Endodermal cell (in vitro differentiated cells): ENCODE measurements around the gene APMAP. TPM values are rescaled to one million over a fixed set of nuclear protein-coding genes. Genes with fewer than 3 reads are reported as not detected.

Experiments used
- DNase-seq: peaks from one replicate; pipeline ENCODE4 v3.0.0-alpha.2; 2017
- H3K27ac ChIP-seq: 2 replicates; pipeline ENCODE4 v1.5.1; 2013; ENCODE audit warnings: mild to moderate bottlenecking, low read depth, low read length, moderate library complexity
- H3K27me3 ChIP-seq: 2 replicates; pipeline ENCODE4 v1.6.1; 2013; ENCODE audit warnings: mild to moderate bottlenecking, low read length, moderate library complexity; ENCODE audit not compliant: insufficient read depth, control insufficient read depth, poor library complexity, severe bottlenecking
- H3K36me3 ChIP-seq: 2 replicates; pipeline ENCODE4 v1.7.0; 2013; ENCODE audit warnings: mild to moderate bottlenecking, low read length, moderate library complexity; ENCODE audit not compliant: control insufficient read depth, insufficient read depth
- H3K4me1 ChIP-seq: one replicate; pipeline ENCODE4 v1.7.0; 2013; ENCODE audit warnings: low read length; ENCODE audit not compliant: control insufficient read depth, insufficient read depth
- H3K4me3 ChIP-seq: 2 replicates; pipeline ENCODE4 v1.5.1; 2013; ENCODE audit warnings: mild to moderate bottlenecking, low read length, moderate library complexity
- H3K9ac ChIP-seq: 2 replicates; pipeline ENCODE4 v1.6.1; 2013; ENCODE audit warnings: mild to moderate bottlenecking, low read length, moderate library complexity; ENCODE audit not compliant: poor library complexity, severe bottlenecking; ENCODE audit errors: extremely low read depth
- H3K9me3 ChIP-seq: 2 replicates; pipeline ENCODE4 v1.6.1; 2013; ENCODE audit warnings: mild to moderate bottlenecking, low read length, moderate library complexity; ENCODE audit not compliant: control insufficient read depth
- H3K27ac Mint-ChIP-seq: 2 replicates; pipeline ENCODE4 v1.8.0; 2020; ENCODE audit warnings: mixed read lengths
- H3K27me3 Mint-ChIP-seq: 2 replicates; pipeline ENCODE4 v1.8.0; 2021; ENCODE audit warnings: mild to moderate bottlenecking, mixed read lengths; ENCODE audit not compliant: insufficient read depth
- H3K36me3 Mint-ChIP-seq: 2 replicates; pipeline ENCODE4 v1.8.0; 2020; ENCODE audit warnings: low read depth, mixed read lengths
- H3K4me1 Mint-ChIP-seq: 2 replicates; pipeline ENCODE4 v1.8.0; 2020; ENCODE audit warnings: mixed read lengths
- H3K4me3 Mint-ChIP-seq: 2 replicates; pipeline ENCODE4 v1.8.0; 2020; ENCODE audit warnings: mild to moderate bottlenecking, moderate library complexity, mixed read lengths
- H3K9me3 Mint-ChIP-seq: 2 replicates; pipeline ENCODE4 v1.8.0; 2020; ENCODE audit warnings: mild to moderate bottlenecking, mixed read lengths
- WGBS, 2 experiments: methylation state at CpG; one replicate each; pipeline versions ENCODE4 v1.1.5 to v1.1.7; 2013; ENCODE audit warnings: missing lambda C conversion rate in 2 of 2, mixed read lengths in 1 of 2; ENCODE audit not compliant: insufficient coverage in 1 of 2, insufficient read length in 1 of 2; 5-methylcytosine and 5-hydroxymethylcytosine counted together
- total RNA-seq, 2 donors: library from RNA; stranded (reverse); fragmentation: NEBNext Ultra II Directional in 1 of 2; extraction: Animal tissue kit (Norgen Biotek cat#: 25700) in 1 of 2; gene quantifications; 2 replicates in 1 of 2; 3 replicates in 1 of 2; pipeline ENCODE4 v1.2.1, GENCODE V29; 2021
- TF ChIP-seq, protein P1 (sequence below): fragments of 200-600 bp; sonication (generic); conservative IDR thresholded peaks from 2 replicates; pipeline ENCODE4 v1.5.0; 2021; ENCODE audit warnings: antibody characterized with exemption, mild to moderate bottlenecking

APMAP gene
- total RNA-seq, 2 donors from 2014 or later = 60.2 to 65.6 TPM

DNA sequence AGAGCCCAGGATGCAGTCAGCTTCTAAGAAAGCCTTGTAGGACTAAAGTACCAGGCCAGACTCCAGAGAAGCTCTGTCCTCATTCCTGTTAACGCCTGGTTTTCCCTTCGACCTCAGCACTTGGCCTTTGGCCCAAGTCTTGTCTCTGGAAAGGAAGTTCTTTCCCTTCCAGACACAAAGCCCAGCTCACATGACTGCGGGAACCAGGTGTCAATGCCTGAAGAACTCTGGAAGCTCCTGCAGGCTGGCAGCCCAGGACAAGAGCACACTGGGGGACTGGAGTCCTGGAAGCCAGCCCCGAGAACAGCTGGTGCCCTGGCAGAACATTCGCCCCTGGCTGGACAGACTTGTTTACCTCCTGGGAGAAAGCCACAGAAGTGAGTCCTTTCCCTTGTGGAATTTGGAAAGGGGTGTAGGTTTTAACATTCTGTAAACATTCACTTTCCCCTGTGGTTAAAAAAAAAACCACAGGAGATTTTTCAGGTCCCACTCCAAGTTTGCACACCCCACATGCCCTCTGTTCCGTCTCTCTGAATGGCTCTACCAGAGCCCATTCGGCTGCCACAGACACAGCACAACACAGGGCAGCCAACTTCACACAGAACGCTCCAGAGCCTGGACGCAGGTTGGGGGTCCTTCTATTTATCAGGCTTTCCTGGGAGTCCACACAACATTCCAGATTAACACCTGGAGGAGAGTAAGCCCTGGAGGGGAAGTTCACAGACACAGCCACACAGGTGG is 47.3 kb upstream of the APMAP start:
- Histone ChIP-seq H3K4me1 (no peaks in the 10 kb centered on the region), H3K4me3 (no peak overlapping the region), H3K36me3 (no peaks in the 10 kb centered on the region), H3K9me3 (no peaks in the 10 kb centered on the region), H3K9ac (no peak overlapping the region), H3K27ac (no peak overlapping the region), H3K27me3 (no peaks in the 10 kb centered on the region)
- 91% methylated on average over 4 to 9 of the region's 9 CpGs for WGBS, 2 experiments
- no peak overlapping the region for H3K27ac Mint-ChIP-seq
- peaks cover 3% of the 10 kb centered on the region for H3K27me3 Mint-ChIP-seq
- H3K36me3 Mint-ChIP-seq = no peaks in the 10 kb centered on the region
- TF ChIP-seq, protein P1, sequence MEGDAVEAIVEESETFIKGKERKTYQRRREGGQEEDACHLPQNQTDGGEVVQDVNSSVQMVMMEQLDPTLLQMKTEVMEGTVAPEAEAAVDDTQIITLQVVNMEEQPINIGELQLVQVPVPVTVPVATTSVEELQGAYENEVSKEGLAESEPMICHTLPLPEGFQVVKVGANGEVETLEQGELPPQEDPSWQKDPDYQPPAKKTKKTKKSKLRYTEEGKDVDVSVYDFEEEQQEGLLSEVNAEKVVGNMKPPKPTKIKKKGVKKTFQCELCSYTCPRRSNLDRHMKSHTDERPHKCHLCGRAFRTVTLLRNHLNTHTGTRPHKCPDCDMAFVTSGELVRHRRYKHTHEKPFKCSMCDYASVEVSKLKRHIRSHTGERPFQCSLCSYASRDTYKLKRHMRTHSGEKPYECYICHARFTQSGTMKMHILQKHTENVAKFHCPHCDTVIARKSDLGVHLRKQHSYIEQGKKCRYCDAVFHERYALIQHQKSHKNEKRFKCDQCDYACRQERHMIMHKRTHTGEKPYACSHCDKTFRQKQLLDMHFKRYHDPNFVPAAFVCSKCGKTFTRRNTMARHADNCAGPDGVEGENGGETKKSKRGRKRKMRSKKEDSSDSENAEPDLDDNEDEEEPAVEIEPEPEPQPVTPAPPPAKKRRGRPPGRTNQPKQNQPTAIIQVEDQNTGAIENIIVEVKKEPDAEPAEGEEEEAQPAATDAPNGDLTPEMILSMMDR = no peak
- H3K4me3 Mint-ChIP-seq = no peak overlapping the region
- DNase-seq = no peak
- no peaks in the 10 kb centered on the region for H3K4me1 Mint-ChIP-seq
- H3K9me3 Mint-ChIP-seq = no peaks in the 10 kb centered on the region

- DNase-seq = no peak
- Histone ChIP-seq H3K36me3 (no peaks in the 10 kb centered on the region), H3K9me3 (no peaks in the 10 kb centered on the region), H3K9ac (no peak overlapping the region), H3K4me3 (no peak overlapping the region), H3K27me3 (no peaks in the 10 kb centered on the region), H3K4me1 (no peaks in the 10 kb centered on the region), H3K27ac (no peak overlapping the region)
- H3K4me3 Mint-ChIP-seq = no peak overlapping the region
- TF ChIP-seq, protein P1 = no peak
- WGBS, 2 experiments = 91 to 96% methylated on average over 4 to 6 of the region's 6 CpGs
- H3K4me1 Mint-ChIP-seq = no peaks in the 10 kb centered on the region
- H3K27ac Mint-ChIP-seq = no peak overlapping the region
- no peaks in the 10 kb centered on the region for H3K9me3 Mint-ChIP-seq
- no peaks in the 10 kb centered on the region for H3K36me3 Mint-ChIP-seq
- peaks cover 3% of the 10 kb centered on the region for H3K27me3 Mint-ChIP-seq
These were observed 46.1 kb upstream of the APMAP start for GRCh38 chr20:25038591-25039015.

- H3K9me3 ChIP-seq = no peaks in the 10 kb centered on the region
- no peak overlapping the region for H3K27ac ChIP-seq
- no peak overlapping the region for H3K27ac Mint-ChIP-seq
- no peak overlapping the region for H3K9ac ChIP-seq
- TF ChIP-seq, protein P1 = no peak
- no peaks in the 10 kb centered on the region for H3K36me3 ChIP-seq
- no peaks in the 10 kb centered on the region for H3K9me3 Mint-ChIP-seq
- no peak overlapping the region for H3K4me3 ChIP-seq
- H3K4me1 Mint-ChIP-seq = no peaks in the 10 kb centered on the region
- no peaks in the 10 kb centered on the region for H3K4me1 ChIP-seq
- H3K27me3 ChIP-seq = no peaks in the 10 kb centered on the region
- WGBS, 2 experiments = 88 to 92% methylated on average over 1 to 3 of the region's 3 CpGs
- H3K36me3 Mint-ChIP-seq = no peaks in the 10 kb centered on the region
- no peak overlapping the region for H3K4me3 Mint-ChIP-seq
- DNase-seq = no peak
- H3K27me3 Mint-ChIP-seq = peaks cover 3% of the 10 kb centered on the region
These were observed 45.5 kb upstream of the APMAP start for GRCh38 chr20:25038103-25038410.
